ENCODE data around the gene GNA15. TPM values are rescaled to one million over a fixed set of nuclear protein-coding genes. Genes with fewer than 3 reads are reported as not detected.

Gene GNA15
- total RNA-seq, 1 experiment from 2014 or later = not detected

DNA sequence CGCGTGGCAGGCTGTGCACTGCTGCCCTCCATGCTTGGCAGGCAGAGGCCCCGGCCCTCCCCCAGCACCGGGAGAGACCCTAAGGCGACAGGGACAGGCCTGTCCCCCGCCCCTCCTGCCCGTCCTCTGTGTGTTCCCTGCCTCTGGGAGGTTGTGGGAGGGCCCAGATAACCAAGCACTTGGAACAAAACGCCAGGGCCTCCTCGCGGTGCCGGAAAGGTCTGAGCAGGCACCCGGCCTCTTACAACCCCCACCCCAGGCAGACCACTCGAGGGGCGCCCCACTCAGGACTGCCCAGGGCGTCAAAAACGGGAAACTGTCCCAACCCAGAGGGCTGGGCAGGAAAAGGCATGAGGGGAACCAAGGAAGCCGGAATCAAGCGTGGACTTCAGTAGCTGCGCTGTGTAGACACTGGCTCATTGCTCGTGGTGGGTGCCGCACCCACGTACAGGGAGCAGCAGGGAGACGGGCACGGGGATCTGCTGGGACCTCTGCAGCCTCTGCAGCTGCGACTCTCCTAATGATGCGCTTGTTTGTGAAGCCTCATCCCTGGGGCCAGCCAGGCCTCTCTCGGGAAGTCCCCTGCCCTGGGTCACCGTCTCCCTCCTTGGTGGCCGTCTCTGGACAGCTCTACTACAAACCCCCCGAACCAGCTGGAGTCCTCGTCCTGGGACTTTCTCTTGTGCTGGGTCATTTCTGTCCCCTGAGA lies 21.7 kb upstream of the GNA15 start:
- no peak for DNase-seq
- no peak overlapping the region for H3K4me3 ChIP-seq (ENCODE audit: low read depth, low read length)
- intact Hi-C loops (cut with micrococcal nuclease; ENCODE audit: unreplicated experiment) = no loop called here
- Mint-ChIP-seq H3K4me1 (ENCODE audit: low read depth, unreplicated experiment) (no peaks in the 10 kb centered on the region), H3K36me3 (ENCODE audit: insufficient read depth, unreplicated experiment) (peaks cover 18% of the 10 kb centered on the region), H3K27me3 (ENCODE audit: insufficient read depth, unreplicated experiment) (no peaks in the 10 kb centered on the region), H3K9me3 (ENCODE audit: unreplicated experiment) (no peaks in the 10 kb centered on the region), H3K4me3 (ENCODE audit: unreplicated experiment) (no peak overlapping the region), H3K27ac (ENCODE audit: unreplicated experiment) (no peak overlapping the region)
- ChIA-PET POLR2A (no interaction called here), CTCF (no interaction called here)
- no peaks in the 10 kb centered on the region for H3K27me3 ChIP-seq (replicated peaks; ENCODE audit: control insufficient read depth, insufficient read depth, low read length)
- H3K4me1 ChIP-seq = no peaks in the 10 kb centered on the region
- TF ChIP-seq CTCF (IDR thresholded peaks at IDR 0.05; ENCODE audit: insufficient read depth in 1 of 2, low read depth in 1 of 2, low read length in 1 of 2, severe bottlenecking in 1 of 2, unreplicated experiment in 1 of 2) = no peak
- no TSS peak for BruUV-seq (replicated peaks)
- no peaks in the 10 kb centered on the region; the same call in none of the 2 replicates for H3K36me3 ChIP-seq (ENCODE audit: control insufficient read depth, insufficient read depth, low read length)
- H3K9me3 ChIP-seq = no peaks in the 10 kb centered on the region

DNA sequence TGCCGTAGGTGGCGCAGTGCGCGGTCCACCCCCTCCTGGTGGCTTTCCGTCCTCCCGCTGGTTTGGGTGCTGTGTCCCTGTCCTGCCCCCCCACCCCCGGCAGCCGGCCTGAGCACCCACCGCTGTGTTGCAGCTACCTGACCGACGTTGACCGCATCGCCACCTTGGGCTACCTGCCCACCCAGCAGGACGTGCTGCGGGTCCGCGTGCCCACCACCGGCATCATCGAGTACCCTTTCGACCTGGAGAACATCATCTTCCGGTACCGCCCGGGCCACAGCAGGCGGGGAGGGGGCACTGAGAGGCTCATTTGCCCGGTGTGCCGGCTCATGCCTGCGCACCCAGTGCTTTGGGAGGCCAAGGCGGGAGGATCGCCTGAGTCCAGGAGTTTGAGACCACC lies 21.0 kb upstream of the GNA15 start:
- no peak for DNase-seq
- Histone ChIP-seq H3K4me3 (ENCODE audit: low read depth, low read length) (no peak overlapping the region), H3K4me1 (no peaks in the 10 kb centered on the region), H3K27me3 (replicated peaks; ENCODE audit: control insufficient read depth, insufficient read depth, low read length) (no peaks in the 10 kb centered on the region), H3K9me3 (no peaks in the 10 kb centered on the region), H3K36me3 (ENCODE audit: control insufficient read depth, insufficient read depth, low read length) (no peaks in the 10 kb centered on the region; the same call in none of the 2 replicates)
- CTCF ChIA-PET = no interaction called here
- intact Hi-C loops (cut with micrococcal nuclease; ENCODE audit: unreplicated experiment) = no loop called here
- no peak overlapping the region for H3K4me3 Mint-ChIP-seq (ENCODE audit: unreplicated experiment)
- H3K27me3 Mint-ChIP-seq (ENCODE audit: insufficient read depth, unreplicated experiment) = no peaks in the 10 kb centered on the region
- no peaks in the 10 kb centered on the region for H3K9me3 Mint-ChIP-seq (ENCODE audit: unreplicated experiment)
- no TSS peak for BruUV-seq (replicated peaks)
- POLR2A ChIA-PET = no interaction called here
- peaks cover 14% of the 10 kb centered on the region for H3K36me3 Mint-ChIP-seq (ENCODE audit: insufficient read depth, unreplicated experiment)
- no peak for TF ChIP-seq CTCF (IDR thresholded peaks at IDR 0.05; ENCODE audit: insufficient read depth in 1 of 2, low read depth in 1 of 2, low read length in 1 of 2, severe bottlenecking in 1 of 2, unreplicated experiment in 1 of 2)
- no peak overlapping the region for H3K27ac Mint-ChIP-seq (ENCODE audit: unreplicated experiment)
- no peaks in the 10 kb centered on the region for H3K4me1 Mint-ChIP-seq (ENCODE audit: low read depth, unreplicated experiment)

- H3K27me3 ChIP-seq (replicated peaks; ENCODE audit: control insufficient read depth, insufficient read depth, low read length) = no peaks in the 10 kb centered on the region
- no peaks in the 10 kb centered on the region; the same call in none of the 2 replicates for H3K36me3 ChIP-seq (ENCODE audit: control insufficient read depth, insufficient read depth, low read length)
- Mint-ChIP-seq H3K9me3 (ENCODE audit: unreplicated experiment) (no peaks in the 10 kb centered on the region), H3K27ac (ENCODE audit: unreplicated experiment) (no peak overlapping the region), H3K4me3 (ENCODE audit: unreplicated experiment) (no peak overlapping the region), H3K36me3 (ENCODE audit: insufficient read depth, unreplicated experiment) (peaks cover 14% of the 10 kb centered on the region), H3K4me1 (ENCODE audit: low read depth, unreplicated experiment) (no peaks in the 10 kb centered on the region), H3K27me3 (ENCODE audit: insufficient read depth, unreplicated experiment) (no peaks in the 10 kb centered on the region)
- no peak overlapping the region for H3K4me3 ChIP-seq (ENCODE audit: low read depth, low read length)
- intact Hi-C loops (cut with micrococcal nuclease; ENCODE audit: unreplicated experiment) = no loop called here
- no peak for DNase-seq
- no peaks in the 10 kb centered on the region for H3K4me1 ChIP-seq
- CTCF ChIA-PET = interaction anchor here (2.4 kb wide), 1 partner anchor 14 kb away, joined by 7 read pairs; no protein-coding TSS in a partner anchor
- TF ChIP-seq CTCF (IDR thresholded peaks at IDR 0.05; ENCODE audit: insufficient read depth in 1 of 2, low read depth in 1 of 2, low read length in 1 of 2, severe bottlenecking in 1 of 2, unreplicated experiment in 1 of 2) = no peak
- POLR2A ChIA-PET = no interaction called here
- no peaks in the 10 kb centered on the region for H3K9me3 ChIP-seq
- no TSS peak for BruUV-seq (replicated peaks)
Measured at GRCh38 chr19:3115411-3115810, 20.4 kb upstream of the GNA15 start.

Measured in Caco-2 (cell line).